ENCODE data around the gene FPR2.
A peak's percentile ranks its signal among the peaks of the same experiment; 100 is the strongest.
"Not testable (repeated sequence)": the region's sequence is repeated elsewhere in the genome, so short reads cannot be mapped to it uniquely, and the experiment has no call there.

The FPR2 gene

GRCh38 chr19:51760697-51761356 lies at the start of gene FPR2:
Gene FPR2, plus strand, starts transcription at chr19:51761180. Its CDS starts 7,479 bp downstream, at chr19:51768659.
- peak; percentile 78 for DNase-seq

GRCh38 chr19:51711702-51712101 lies 49.3 kb upstream of the FPR2 start:
- DNase-seq = no peak

GRCh38 chr19:51712461-51713081 lies 48.4 kb upstream of the FPR2 start:
- peak; percentile 7 to 9 for DNase-seq

GRCh38 chr19:51713319-51714285 lies 47.4 kb upstream of the FPR2 start:
- no peak for DNase-seq

GRCh38 chr19:51714848-51715247 lies 46.1 kb upstream of the FPR2 start:
- DNase-seq = peak; percentile 4 to 11

GRCh38 chr19:51715850-51716249 lies 45.1 kb upstream of the FPR2 start:
- DNase-seq = no peak

- DNase-seq = no peak
These were observed 44.1 kb upstream of the FPR2 start for GRCh38 chr19:51716925-51717324.

- no peak for DNase-seq
These were observed 41.6 kb upstream of the FPR2 start for GRCh38 chr19:51719251-51719988.

GRCh38 chr19:51721905-51722304 lies 39.1 kb upstream of the FPR2 start:
- DNase-seq = no peak

- no peak for DNase-seq
These were observed 38.5 kb upstream of the FPR2 start for GRCh38 chr19:51722492-51722891.

GRCh38 chr19:51724543-51724942 lies 36.4 kb upstream of the FPR2 start:
- no peak for DNase-seq

GRCh38 chr19:51726049-51726448 lies 34.9 kb upstream of the FPR2 start:
- DNase-seq = no peak

- no peak for DNase-seq
These were observed 33.6 kb upstream of the FPR2 start for GRCh38 chr19:51727349-51727880.

GRCh38 chr19:51729781-51730180 lies 31.2 kb upstream of the FPR2 start:
- DNase-seq = no peak

GRCh38 chr19:51733742-51734522 lies 27.0 kb upstream of the FPR2 start:
- no peak for DNase-seq

GRCh38 chr19:51735759-51736449 lies 25.1 kb upstream of the FPR2 start:
- DNase-seq = peak; percentile 66 to 74

- DNase-seq = no peak
These were observed 23.6 kb upstream of the FPR2 start for GRCh38 chr19:51737389-51737788.

- DNase-seq = no peak
These were observed 23.1 kb upstream of the FPR2 start for GRCh38 chr19:51737924-51738323.

GRCh38 chr19:51738523-51738922 lies 22.5 kb upstream of the FPR2 start:
- not testable (repeated sequence) for DNase-seq

- no peak for DNase-seq
These were observed 21.3 kb upstream of the FPR2 start for GRCh38 chr19:51739466-51740213.

Measured in Kasumi-1 (cell line).